GM12874 (cell line): ENCODE measurements around the gene CCDC187.
A peak's percentile ranks its signal among the peaks of the same experiment; 100 is the strongest.

Experiments
- TF ChIP-seq, protein P1 (sequence below): IDR thresholded peaks from 2 replicates; pipeline ENCODE4 v1.5.1; 2011; ENCODE audit warnings: low read depth, mild to moderate bottlenecking, control low read depth, low read length, moderate library complexity; ENCODE audit not compliant: insufficient read depth

CCDC187 gene

DNA sequence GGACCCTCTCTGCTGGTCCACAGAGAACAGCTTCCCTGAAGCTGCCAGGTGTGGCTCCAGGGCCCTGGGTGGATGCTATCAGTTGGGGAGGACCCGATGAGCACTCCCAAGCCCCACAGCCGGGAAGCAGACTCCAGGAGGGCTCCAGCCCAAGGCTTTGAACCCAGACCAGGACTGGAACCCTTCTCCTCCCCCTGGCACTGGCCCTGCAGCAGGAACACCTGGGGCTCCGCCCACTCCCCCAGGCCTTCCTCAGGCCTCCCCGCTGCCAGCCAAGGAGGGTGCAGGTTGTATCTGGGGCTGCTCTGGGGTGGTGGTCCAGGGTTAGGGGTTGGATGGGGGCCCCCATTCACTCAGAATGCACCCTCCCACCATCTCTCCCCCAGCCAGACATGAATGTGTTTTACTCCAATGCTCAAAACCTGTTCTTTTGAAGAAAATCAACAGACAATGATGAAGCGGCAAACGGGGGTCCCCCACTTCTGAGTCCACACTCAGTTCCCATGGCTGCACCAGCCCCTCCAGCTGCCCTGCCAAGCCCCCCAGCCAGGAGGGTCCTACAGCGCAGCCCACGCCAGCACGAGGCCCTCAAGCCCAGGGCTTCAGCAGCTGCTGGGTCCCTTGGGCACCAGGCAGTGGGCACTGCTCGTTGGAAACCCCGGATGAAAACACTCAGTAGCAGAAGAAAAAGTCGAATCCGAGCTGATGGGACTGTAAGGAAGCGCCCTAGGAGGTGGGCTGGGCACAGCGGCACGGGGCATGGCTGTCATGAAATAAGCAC is 23.2 kb downstream of the CCDC187 start:
- TF ChIP-seq, protein P1, sequence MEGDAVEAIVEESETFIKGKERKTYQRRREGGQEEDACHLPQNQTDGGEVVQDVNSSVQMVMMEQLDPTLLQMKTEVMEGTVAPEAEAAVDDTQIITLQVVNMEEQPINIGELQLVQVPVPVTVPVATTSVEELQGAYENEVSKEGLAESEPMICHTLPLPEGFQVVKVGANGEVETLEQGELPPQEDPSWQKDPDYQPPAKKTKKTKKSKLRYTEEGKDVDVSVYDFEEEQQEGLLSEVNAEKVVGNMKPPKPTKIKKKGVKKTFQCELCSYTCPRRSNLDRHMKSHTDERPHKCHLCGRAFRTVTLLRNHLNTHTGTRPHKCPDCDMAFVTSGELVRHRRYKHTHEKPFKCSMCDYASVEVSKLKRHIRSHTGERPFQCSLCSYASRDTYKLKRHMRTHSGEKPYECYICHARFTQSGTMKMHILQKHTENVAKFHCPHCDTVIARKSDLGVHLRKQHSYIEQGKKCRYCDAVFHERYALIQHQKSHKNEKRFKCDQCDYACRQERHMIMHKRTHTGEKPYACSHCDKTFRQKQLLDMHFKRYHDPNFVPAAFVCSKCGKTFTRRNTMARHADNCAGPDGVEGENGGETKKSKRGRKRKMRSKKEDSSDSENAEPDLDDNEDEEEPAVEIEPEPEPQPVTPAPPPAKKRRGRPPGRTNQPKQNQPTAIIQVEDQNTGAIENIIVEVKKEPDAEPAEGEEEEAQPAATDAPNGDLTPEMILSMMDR = no peak

- TF ChIP-seq, protein P1 = no peak
Observed at GRCh38 chr9:136279471-136279870, 24.4 kb downstream of the CCDC187 start.

- TF ChIP-seq, protein P1 = no peak
Observed at GRCh38 chr9:136278894-136279293, 25.0 kb downstream of the CCDC187 start.

DNA sequence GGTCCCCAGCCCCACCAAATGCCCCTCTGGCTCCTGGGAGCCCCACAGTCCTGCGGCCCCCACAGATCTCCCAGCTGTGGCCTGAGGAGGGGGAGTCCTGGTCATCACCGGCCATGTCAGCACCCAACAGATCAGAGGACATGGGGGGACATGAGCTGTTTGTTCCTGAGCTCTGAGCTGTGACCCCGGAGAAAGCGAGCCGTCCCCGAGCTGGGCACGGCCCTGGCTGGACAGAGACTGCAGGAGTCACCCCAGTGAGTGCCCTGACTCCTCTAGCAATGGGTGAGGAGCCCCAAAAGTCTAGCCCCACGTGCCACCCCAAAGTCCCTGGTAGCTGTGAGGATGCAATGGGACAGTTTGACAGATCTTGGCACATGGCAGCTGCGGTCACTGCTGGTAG is 25.7 kb downstream of the CCDC187 start:
- TF ChIP-seq, protein P1 = no peak

DNA sequence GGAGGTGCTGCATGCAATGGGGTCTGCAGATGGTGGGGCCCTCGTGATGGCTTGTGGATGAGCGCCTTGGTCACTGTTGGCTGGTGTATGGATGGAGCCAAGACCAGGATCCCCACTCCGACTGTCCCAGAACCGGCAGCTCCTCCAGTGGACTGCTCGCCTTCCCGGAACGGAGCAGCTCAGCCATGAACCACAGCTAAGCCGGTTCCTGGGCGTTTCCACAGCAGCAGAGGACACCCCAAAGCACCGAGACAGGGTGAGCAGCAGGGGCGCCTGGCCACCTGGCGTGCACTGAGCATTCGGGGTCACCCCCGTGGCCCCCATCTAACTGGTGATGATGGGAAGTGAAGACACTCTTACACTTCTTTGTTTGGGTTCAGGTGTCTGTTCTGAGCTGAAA is 26.1 kb downstream of the CCDC187 start:
- TF ChIP-seq, protein P1 = 0 out of 2 replicates have a peak, but pooled peaks have one; percentile 19

- TF ChIP-seq, protein P1 = no peak
Observed at GRCh38 chr9:136276716-136277115, 27.2 kb downstream of the CCDC187 start.

GRCh38 chr9:136275655-136276429 is 28.1 kb downstream of the CCDC187 start:
- TF ChIP-seq, protein P1 = no peak
